Measurements from ENCODE around the gene NOC4L.
"Not testable (repeated sequence)": the region's sequence is repeated elsewhere in the genome, so short reads cannot be mapped to it uniquely, and the experiment has no call there.

Gene NOC4L

DNA sequence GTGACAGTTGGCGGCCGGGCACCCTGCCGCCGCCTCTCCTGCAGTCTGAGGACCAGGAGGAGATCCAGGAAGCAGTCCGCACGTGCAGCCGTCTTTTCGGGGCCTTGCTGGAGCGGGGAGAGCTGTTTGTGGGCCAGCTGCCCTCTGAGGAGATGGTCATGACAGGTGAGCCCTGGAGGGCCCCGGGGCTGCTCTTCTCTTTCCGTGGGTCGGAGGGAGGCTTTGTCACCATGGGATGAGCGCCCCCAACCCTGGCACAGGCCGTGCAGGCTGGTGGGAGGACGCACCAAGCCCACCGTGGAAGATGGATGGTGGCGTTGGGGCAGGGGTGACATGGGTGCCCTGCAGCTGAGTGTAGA is 532 bp downstream of the NOC4L start:
- no peak for DNase-seq

DNA sequence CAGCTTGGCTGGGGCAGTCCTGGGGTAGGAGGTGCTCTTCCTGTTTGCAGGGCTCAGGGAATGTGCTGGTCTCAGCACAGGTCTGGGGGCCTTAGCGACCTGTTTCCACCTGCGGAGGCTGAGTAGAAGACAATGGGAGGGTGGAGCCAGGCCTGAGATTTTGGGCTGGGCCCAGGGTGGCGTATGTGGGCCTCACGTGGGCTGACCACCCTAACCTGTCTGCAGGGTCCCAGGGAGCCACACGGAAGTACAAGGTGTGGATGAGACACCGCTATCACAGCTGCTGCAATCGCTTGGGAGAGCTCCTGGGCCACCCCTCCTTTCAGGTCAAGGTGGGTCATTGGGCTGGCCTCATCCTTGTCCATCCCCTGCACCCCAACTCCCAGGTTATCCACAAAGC is 1.1 kb downstream of the NOC4L start:
- no peak for DNase-seq

DNA sequence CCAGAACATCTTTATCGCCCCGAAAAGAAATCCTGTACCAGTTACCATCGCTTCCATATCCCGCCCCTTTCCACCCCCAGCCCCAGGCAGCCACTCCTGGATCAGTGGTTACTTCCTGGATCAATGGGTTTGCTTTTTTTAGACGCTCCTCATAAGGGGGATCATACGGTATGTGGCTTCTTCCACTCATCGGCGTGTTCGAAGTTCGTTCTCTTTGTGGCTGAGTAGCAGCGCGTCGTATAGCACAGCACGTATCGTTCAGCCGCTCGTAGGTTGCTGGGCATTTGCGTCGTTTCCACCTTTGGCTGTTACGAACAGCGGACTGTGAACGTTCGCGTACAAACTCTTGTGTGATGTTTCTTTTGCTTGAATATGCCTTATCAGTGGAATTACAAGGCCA is 1.8 kb downstream of the NOC4L start:
- no peak for DNase-seq

DNA sequence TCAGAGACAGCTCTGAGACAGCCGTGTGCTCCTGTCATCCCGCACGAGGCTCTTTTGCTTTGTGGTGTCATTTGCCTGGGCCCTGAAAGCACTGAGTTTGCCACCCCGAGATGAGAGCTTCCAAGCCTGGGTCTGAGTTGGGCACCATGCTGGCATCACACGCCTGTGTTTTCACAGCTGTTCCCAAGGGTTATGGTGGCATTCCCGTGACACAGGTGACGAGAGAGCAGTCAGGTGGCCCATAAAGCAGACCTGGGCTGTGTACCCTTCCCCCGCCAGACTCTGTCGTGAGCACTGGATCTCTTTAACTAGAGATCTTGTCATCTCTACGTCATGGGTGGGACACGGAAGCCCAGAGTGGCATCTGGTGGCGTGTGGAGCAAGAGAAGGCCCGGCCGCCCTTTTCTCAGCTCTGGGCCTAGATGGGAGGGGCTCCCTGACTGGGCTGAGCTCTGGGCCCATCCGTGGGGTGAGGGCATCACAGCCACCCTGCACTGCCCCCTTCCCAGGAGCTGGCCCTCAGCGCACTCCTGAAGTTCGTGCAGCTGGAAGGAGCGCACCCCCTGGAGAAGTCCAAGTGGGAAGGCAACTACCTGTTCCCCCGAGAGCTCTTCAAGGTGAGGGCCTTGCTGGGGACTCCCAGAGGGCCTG is 2.6 kb downstream of the NOC4L start:
- no peak for DNase-seq

DNA sequence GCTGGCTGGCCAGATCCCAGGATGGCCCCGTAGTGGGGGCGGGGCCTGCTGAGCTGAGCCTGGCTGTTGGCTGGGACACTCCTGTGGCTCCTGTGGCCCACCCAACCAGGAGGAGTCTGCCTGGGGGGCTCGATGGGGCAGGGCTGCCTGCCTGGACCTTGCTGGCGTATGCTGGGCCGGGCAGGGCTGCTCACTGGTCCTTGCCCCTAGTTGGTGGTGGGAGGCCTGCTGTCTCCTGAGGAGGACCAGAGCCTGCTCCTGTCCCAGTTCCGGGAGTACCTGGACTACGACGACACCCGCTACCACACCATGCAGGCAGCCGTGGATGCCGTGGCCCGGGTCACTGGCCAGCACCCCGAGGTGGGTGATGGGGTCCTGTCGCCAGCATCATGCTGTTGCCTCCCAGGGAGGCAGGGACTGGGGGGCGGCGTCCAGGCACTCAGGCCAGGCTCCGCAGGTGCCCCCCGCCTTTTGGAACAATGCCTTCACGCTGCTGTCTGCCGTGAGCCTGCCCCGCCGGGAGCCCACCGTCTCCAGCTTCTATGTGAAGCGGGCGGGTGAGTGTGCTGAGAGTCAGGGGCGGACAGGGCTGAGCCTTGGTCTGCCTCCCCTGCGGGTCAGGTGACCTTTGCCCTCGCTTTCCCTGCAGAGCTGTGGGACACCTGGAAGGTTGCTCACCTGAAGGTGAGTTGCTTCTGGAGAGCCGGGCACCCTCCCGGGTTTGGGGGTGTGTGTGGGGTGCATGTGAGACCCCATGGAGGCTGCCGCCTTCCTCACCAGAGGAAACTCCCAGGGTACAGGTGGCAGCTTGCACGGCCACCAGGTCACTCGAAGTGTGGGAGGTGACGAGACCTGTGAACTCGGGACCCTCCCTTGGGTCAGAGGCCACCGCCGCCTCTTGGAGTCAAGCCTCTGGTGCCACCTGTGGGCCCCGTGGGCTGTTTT is 3.4 kb downstream of the NOC4L start:
- DNase-seq = no peak

DNA sequence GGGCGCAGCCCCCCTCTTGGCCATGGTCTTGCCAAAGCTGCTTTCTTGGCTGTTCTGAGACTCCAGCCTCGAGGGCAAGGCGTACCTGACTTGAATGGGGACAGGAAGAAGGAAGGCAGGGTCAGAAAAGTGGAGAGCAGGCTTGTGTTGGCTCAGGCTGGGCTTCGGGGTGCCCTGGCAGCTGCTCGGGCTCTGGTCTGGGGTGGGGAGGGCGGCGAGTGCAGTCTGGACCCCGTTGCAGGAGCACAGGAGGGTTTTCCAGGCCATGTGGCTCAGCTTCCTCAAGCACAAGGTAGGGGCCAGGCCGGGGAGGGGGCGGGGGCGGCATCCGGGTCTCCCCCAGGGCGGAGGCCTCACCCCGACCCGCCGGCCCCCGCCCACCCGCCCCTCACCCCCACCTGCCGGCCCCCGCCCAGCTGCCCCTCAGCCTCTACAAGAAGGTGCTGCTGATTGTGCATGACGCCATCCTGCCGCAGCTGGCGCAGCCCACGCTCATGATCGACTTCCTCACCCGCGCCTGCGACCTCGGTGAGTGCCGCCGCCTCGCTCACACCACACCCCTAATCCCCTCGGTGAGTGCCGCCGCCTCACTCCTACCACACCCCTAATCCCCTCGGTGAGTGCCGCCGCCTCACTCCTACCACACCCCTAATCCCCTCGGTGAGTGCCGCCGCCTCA is 4.2 kb downstream of the NOC4L start:
- no peak for DNase-seq

DNA sequence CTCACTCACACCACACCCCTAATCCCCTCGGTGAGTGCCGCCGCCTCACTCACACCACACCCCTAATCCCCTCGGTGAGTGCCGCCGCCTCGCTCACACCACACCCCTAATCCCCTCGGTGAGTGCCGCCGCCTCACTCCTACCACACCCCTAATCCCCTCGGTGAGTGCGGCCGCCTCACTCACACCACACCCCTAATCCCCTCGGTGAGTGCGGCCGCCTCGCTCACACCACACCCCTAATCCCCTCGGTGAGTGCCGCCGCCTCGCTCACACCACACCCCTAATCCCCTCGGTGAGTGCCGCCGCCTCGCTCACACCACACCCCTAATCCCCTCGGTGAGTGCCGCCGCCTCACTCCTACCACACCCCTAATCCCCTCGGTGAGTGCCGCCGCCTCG is 5.3 kb downstream of the NOC4L start:
- DNase-seq = not testable (repeated sequence)

DNA sequence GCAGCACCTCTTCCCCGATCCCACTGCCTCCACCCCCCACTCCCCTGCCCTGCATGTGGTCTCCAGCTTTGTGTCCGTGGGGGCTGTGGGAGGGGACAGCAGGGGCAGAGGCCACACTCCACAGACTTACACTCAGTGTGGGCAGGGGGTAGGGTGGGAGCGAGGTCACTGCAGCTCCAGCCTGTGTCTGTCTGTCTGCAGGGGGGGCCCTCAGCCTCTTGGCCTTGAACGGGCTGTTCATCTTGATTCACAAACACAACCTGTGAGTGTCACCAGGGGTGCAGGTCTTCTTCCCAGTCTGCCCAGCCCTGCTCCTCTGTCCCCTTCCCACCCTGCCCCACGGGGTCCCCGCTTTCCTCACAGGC is 6.5 kb downstream of the NOC4L start:
- no peak for DNase-seq

DNA sequence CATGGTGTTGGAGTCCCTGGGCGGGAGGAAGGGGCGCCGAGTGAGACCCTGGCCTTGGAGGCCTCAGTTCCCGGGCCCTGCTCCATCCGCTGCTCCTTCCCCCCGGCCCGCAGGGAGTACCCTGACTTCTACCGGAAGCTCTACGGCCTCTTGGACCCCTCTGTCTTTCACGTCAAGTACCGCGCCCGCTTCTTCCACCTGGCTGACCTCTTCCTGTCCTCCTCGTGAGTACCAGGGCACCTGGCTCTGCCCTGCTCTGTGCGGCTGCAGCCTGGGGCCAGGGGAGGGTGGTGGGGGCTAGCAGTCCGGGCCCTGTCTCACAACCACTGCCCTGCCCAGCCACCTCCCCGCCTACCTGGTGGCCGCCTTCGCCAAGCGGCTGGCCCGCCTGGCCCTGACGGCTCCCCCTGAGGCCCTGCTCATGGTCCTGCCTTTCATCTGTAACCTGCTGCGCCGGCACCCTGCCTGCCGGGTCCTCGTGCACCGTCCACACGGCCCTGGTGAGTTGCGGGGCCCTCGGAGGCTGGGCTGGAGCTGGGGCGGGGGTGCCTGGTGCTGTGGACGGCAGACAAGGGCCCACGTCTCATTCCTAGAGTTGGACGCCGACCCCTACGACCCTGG is 7.0 kb downstream of the NOC4L start:
- no peak for DNase-seq

DNA sequence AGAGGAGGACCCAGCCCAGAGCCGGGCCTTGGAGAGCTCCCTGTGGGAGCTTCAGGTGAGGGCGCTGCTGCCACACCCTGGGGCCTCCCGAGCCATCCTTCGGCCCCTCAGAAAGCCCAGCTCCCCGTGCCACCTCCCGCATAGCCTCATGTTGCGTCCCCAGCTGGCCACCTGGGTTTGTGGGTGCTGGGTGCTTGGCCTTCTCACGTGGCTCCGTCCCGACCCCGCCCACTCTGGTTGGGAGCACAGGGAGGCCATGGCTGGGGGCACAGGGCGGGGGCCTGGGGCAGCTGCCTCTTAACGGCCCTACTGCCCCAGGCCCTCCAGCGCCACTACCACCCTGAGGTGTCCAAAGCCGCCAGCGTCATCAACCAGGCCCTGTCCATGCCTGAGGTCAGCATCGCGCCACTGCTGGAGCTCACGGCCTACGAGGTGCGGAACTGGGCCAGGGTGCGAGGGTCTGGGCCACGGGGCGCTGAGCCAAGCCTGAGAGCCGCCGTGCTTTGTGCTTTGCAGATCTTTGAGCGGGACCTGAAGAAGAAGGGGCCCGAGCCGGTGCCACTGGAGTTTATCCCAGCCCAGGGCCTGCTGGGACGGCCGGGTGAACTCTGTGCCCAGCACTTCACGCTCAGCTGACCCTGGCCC is 7.6 kb downstream of the NOC4L start:
- DNase-seq = no peak

DNA sequence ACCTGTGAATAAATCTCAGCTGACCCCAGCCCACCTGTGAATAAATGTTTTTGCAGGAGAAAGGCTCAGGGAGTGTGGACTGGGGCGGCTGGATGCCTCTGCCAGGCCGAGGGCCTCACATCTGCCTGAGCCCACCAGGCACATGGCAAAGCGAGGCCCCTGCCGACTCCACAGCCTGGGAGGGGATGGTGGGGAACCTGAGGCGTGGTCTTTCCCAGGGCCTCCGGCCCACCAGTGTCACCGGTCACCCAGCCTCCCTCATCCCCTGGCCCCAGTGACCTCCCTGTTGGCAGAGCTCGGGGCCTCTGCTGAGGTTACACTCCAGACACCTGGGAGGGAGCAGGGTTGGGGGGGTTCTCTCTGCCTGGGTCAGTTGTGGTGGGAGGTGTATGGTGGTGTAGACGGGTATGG is 8.2 kb downstream of the NOC4L start:
- DNase-seq = no peak

DNA sequence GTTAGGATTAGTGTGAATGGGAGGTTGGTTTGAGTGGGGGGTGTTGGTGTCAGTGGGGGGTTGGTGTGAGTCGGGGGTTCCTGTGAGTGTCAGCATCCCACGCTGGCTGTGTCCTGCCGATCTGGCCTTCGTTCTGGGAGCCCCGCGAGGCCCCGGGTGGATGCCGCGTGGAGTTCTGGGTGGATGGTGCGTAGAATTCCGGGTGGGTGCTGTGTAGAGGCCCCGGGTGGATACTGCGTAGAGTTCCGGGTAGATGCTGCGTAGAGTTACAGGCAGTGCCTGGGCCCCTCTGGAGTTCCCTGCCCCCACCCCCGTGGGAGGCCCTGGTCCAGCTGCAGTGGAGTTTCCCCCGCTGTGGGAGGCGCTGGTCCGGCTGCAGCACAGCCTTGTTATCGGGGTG is 8.7 kb downstream of the NOC4L start:
- no peak for DNase-seq

DNA sequence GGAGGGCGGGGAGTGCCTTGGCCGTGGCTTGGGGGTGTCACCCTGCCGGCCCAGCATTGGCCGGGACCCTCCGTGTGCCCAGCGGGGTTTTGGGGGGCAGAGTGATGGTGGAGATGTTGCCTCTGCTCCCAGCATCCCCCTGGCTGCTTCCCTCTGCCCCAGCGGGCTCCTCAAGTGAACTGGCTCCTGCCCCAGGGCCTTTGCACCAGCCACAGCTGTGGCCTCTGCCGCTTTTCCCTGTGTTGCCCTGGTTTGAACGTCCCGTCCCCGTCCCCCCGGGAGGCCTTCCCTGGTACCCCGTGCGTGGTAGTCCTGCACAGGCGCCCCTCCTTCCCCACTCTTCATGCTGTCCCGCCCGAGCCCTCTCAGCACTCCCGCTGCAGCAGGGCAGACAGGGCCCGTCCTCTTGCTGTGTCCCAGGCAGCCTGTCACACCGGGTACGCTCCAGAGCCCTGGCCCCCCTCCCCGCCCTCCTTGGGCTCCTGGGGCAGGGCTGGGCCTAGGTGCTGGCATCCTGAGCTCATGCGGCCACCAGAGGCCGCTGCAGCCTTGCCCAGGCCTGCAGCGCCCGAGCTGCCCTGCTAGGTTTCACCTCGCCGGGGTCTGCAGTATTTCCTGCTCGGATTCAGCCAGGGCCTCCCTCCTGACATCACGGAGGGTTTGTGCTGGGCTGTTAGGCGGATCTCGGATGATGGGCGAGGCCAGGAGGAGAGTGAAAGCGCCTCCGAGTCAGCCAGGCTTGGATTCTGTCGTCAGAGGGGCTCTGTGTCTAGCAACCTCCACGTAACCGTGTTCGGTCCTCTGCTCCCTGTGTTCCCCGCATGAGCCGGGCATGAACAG is 9.5 kb downstream of the NOC4L start:
- DNase-seq = peak; percentile 77

DNA sequence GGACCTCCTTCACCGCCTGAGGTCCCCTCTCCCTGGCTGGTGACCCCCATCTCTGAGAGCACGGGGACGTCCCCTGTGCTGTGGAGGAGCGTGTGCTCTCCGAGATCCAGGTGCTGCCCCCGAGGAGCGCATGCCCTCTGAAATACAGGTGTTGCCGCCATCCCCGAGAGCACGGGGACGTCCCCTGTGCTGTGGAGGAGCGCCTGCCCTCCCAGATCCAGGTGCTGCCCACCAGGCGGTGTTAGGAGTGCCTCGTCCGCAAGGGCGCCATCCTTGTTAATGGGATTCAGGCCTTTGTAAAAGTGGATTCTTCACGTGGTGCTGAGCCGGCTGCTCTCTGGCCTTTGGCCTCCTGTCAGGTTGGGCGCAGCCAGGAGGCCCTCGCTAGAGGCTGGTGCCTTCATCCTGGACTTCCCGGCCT is 10.1 kb downstream of the NOC4L start:
- no peak for DNase-seq

DNA sequence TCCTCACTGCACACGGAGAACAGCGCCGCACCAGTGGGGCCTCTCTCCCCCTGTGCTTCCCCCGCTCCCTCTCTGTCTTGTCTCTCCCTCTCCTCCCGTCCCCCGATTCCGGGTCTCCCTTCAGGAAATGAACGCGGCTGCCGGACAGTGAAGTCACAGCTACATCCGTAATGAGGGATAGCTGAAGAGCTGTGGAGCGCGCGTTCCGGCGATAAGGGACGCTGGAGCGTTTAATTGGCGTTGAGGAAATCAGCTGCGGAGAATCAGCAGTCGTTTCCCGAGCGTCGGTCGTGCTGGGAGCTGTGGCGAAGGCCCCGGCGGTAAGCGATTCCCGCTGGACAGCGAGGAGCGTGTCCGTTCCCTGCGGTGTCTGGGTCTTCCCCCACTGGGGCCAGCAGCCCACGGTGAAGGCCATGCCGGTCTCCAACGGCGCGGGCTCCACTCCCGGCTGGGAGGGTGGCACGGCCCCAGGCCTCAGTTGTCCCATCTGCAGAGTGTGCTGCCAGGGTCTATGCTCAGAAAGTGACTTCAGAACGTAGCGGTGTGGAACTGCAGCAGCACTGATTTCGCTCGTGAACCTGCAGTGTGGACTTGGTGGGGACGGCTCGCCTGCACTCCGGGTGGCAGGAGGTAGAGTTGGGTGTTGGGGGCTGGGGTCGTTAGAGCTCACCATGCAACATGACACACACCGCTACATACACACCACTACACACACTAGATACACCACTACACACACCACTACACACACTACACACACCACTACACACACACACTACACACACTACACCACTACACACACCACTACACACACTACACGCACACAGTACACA is 10.9 kb downstream of the NOC4L start:
- peak; percentile 37 for DNase-seq

DNA sequence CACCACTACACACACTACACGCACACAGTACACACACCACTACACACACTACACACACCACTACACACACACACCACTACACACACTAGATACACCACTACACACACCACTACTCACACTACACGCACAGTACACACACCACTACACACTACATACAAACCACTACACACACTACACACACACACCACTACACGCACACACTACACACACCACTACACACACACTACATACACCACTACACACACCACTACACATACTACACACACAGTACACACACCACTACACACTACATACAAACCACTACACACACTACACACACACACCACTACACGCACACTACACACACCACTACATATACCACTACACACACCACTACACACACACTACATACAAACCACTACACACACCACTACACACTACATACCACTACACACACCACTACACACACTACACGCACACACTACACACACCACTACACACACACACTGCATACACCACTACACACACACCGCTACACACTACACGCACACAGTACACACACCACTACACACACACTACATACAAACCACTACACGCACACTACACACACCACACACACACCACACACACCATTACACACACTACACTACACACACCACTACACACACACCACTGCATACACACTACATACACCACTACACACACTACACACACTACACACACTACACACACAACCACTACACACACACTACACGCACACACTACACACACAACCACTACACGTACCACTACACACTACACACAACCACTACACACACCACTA is 11.7 kb downstream of the NOC4L start:
- DNase-seq = no peak

DNA sequence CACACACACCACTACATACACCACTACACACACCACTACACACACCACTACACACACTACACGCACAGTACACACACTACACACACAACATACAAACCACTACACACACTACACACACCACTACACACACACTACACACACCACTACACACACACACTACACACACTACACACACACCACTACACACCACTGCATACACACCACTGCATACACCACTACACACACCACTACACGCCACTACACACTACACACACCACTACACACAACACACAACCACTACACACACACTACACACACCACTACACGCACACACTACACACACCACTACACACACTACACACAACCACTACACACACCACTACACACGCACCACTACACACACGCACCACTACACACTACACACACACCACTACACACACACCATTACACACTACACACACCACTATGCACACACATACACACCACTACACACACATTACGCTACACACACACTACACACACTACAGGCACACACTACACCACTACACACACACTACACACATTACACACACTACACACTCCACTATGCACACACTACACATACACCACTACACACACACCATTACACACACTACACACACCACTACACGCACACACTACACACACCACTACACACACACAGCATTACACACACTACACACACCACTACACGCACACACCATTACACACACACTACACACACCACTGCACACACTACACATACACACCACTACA is 12.5 kb downstream of the NOC4L start:
- DNase-seq = no peak

DNA sequence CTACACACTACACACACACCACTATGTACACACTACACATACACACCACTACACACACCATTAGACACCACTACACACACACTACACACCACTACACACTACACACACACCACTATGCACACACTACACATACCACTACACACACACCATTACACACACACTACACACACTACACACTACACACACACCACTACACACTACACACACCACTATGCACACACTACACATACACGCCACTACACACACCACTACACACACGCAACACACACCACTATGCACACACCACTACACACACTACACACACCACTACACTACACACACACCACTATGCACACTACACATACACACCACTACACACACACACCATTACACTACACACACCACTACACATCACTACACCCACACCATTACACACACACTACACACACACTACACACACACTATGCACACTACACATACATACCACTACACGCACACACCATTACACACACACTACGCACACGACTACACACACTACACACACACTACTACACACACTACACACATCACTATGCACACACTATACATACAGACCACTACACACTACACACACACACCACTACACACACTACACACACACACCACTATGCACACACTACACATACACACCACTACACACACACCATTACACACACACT is 13.6 kb downstream of the NOC4L start:
- no peak for DNase-seq
